ENCODE data around the gene HMGB1. TPM values are rescaled to one million over a fixed set of nuclear protein-coding genes. Genes with fewer than 3 reads are reported as not detected.
A peak's percentile ranks its signal among the peaks of the same experiment; 100 is the strongest.

The HMGB1 gene
- total and polyA plus RNA-seq, 2 of the 13 experiments (the other 11 are each of a cell fraction or from before 2014, with no cell fraction given) = 115 to 584 TPM

GRCh38 chr13:30408319-30409101 lies 57.2 kb downstream of the HMGB1 start (continued):
- TF ChIP-seq TFDP2 (CRISPR knock-in tag; IDR thresholded peaks at IDR 0.05) (peak; percentile 96), ATF7 (IDR thresholded peaks at IDR 0.05) (no peak), ATF7 (CRISPR knock-in tag; IDR thresholded peaks at IDR 0.05) (no peak), ZIK1 (CRISPR knock-in tag; IDR thresholded peaks at IDR 0.05; ENCODE audit: borderline replicate concordance, low read depth) (0 out of 2 replicates have a peak, but pooled peaks have one; percentile 49), AFF4 (CRISPR knock-in tag; IDR thresholded peaks at IDR 0.05) (no peak), ZSCAN20 (CRISPR knock-in tag; IDR thresholded peaks at IDR 0.05; ENCODE audit: borderline replicate concordance) (peak; percentile 21; the same call in 1 of the 2 replicates), NKX3-1 (CRISPR knock-in tag; IDR thresholded peaks at IDR 0.05) (peak; percentile 87; the same call in 1 of the 2 replicates), NCOA2 (CRISPR knock-in tag; IDR thresholded peaks at IDR 0.05) (no peak), ATAD3A (CRISPR knock-in tag; IDR thresholded peaks at IDR 0.05) (no peak), THAP11 (CRISPR knock-in tag; IDR thresholded peaks at IDR 0.05) (peak; percentile 56; the same call in 1 of the 2 replicates), GTF2F1 (IDR thresholded peaks at IDR 0.05; ENCODE audit: low read length) (no peak), NFE2 (CRISPR knock-in tag; IDR thresholded peaks at IDR 0.05) (no peak), SMAD9 (CRISPR knock-in tag; IDR thresholded peaks at IDR 0.05) (peak; percentile 72; the same call in 1 of the 2 replicates), ZBTB21 (CRISPR knock-in tag; IDR thresholded peaks at IDR 0.05) (no peak), HOXA3 (CRISPR knock-in tag; IDR thresholded peaks at IDR 0.05) (peak; percentile 89), NR2F1 (CRISPR knock-in tag; IDR thresholded peaks at IDR 0.05) (no peak), ZBTB39 (CRISPR knock-in tag; IDR thresholded peaks at IDR 0.05) (no peak), FUBP1 (CRISPR knock-in tag; IDR thresholded peaks at IDR 0.05; ENCODE audit: borderline replicate concordance) (no peak)

Measured in HepG2 (cell line).